Endothelial cell of umbilical vein (primary cell): Measurements from ENCODE around the gene SMCO2. TPM values are rescaled to one million over a fixed set of nuclear protein-coding genes. Genes with fewer than 3 reads are reported as not detected.

Source experiments
- BruUV-seq: library from RNA; stranded (reverse); fragments of 400-500 nt; replicated peaks from 2 replicates; lab custom pipeline; 2021; lab: Mats Ljungman, UMichigan
- CTCF ChIA-PET: fragments of 300-600, 350-600 bp; sonication (Branson Sonifier 250); formaldehyde crosslinking; loops from one replicate; lab custom pipeline; 2021; ENCODE audit warnings: antibody characterized with exemption, inconsistent platforms; lab: Charles Lee
- POLR2A ChIA-PET: fragments of 300-600, 350-600 bp; sonication (Branson Sonifier 250); formaldehyde crosslinking; loops from one replicate; lab custom pipeline; 2021; ENCODE audit warnings: antibody characterized with exemption, inconsistent platforms; lab: Charles Lee
- DNase-seq: peaks from one replicate; pipeline ENCODE4 v3.0.0-alpha.2; 2011; ENCODE audit warnings: low read depth, low spot score
- FAIRE-seq: peaks from 2 replicates; lab custom pipeline; 2011; peaks lifted over from hg19 to GRCh38; lab: Jason Lieb, UNC
- H2AFZ ChIP-seq: 2 replicates; pipeline ENCODE4 v1.6.0; 2012; ENCODE audit warnings: low read depth, low read length, control low read depth, inconsistent platforms
- H3K27ac ChIP-seq: 2 replicates; pipeline ENCODE4 v1.5.1; 2011; ENCODE audit warnings: low read depth, mild to moderate bottlenecking, control low read depth, low read length, moderate library complexity; ENCODE audit not compliant: insufficient read depth
- H3K27me3 ChIP-seq, 2 experiments: 2 replicates each; pipeline versions ENCODE4 v1.6.0 to v1.6.1; 2011; ENCODE audit warnings: low read length in 2 of 2, mixed read lengths in 1 of 2; ENCODE audit not compliant: control insufficient read depth in 2 of 2, insufficient read depth in 2 of 2
- H3K36me3 ChIP-seq, 2 experiments: 2 replicates in 1 of 2; 3 replicates in 1 of 2; pipeline ENCODE4 v1.5.1; 2011; ENCODE audit warnings: low read length in 2 of 2, mild to moderate bottlenecking in 1 of 2, moderate library complexity in 1 of 2; ENCODE audit not compliant: control insufficient read depth in 2 of 2, insufficient read depth in 2 of 2; ENCODE audit errors: extremely low read depth in 1 of 2
- H3K4me1 ChIP-seq: 3 replicates; pipeline ENCODE4 v1.5.1; 2011; ENCODE audit warnings: mild to moderate bottlenecking, low read length; ENCODE audit not compliant: control insufficient read depth, insufficient read depth; ENCODE audit errors: extremely low read depth
- H3K4me2 ChIP-seq: 2 replicates; pipeline ENCODE4 v1.6.1; 2011; ENCODE audit warnings: low read length, control low read depth, mixed read lengths; ENCODE audit not compliant: insufficient read depth
- H3K4me3 ChIP-seq, 3 experiments: fragments of 200-600 bp in 1 of 3; sonication (generic), shearing (Covaris generic) in 1 of 3; replicated peaks in 1 of 3; 2 replicates each; pipeline ENCODE4 v1.5.1; 2011 to 2016; ENCODE audit warnings: control low read depth in 3 of 3, low read length in 3 of 3, mild to moderate bottlenecking in 2 of 3, inconsistent platforms in 1 of 3, low read depth in 1 of 3, moderate library complexity in 1 of 3; ENCODE audit not compliant: insufficient read depth in 1 of 3
- H3K79me2 ChIP-seq: 2 replicates; pipeline ENCODE4 v1.6.0; 2012; ENCODE audit warnings: low read length, inconsistent platforms; ENCODE audit not compliant: control insufficient read depth, insufficient read depth
- H3K9ac ChIP-seq: replicated peaks from 2 replicates; pipeline ENCODE3; 2011; ENCODE audit warnings: low read length, control low read depth; ENCODE audit not compliant: insufficient read depth; ENCODE audit errors: extremely low read depth
- H3K9me1 ChIP-seq: replicated peaks from 3 replicates; pipeline ENCODE4 v1.6.0; 2011; ENCODE audit warnings: mild to moderate bottlenecking, low read length; ENCODE audit not compliant: control insufficient read depth, insufficient read depth; ENCODE audit errors: extremely low read depth
- H3K9me3 ChIP-seq: replicated peaks from 2 replicates; pipeline ENCODE4 v1.5.1; 2012; ENCODE audit warnings: low read length, inconsistent platforms; ENCODE audit not compliant: control insufficient read depth, insufficient read depth
- H4K20me1 ChIP-seq: replicated peaks from 2 replicates; pipeline ENCODE3; 2011; ENCODE audit warnings: mild to moderate bottlenecking, low read length; ENCODE audit not compliant: control insufficient read depth, insufficient read depth; ENCODE audit errors: extremely low read depth
- EZH2 ChIP-seq: IDR thresholded peaks from 2 replicates; pipeline ENCODE4 v1.6.1; 2012; ENCODE audit warnings: borderline replicate concordance, low read depth, mild to moderate bottlenecking, moderate library complexity, low read length, inconsistent platforms; ENCODE audit not compliant: severe bottlenecking
- FOS ChIP-seq: IDR thresholded peaks from 2 replicates; pipeline ENCODE4 v1.6.1; 2011; ENCODE audit warnings: mild to moderate bottlenecking, low read length, moderate library complexity, borderline replicate concordance; ENCODE audit not compliant: insufficient read depth
- GATA2 ChIP-seq: IDR thresholded peaks from 2 replicates; pipeline ENCODE4 v1.7.0; 2011; ENCODE audit warnings: low read depth, mild to moderate bottlenecking, moderate library complexity, mixed read lengths, low read length; ENCODE audit not compliant: insufficient read length, insufficient read depth
- JUN ChIP-seq: IDR thresholded peaks from 2 replicates; pipeline ENCODE4 v1.6.1; 2011; ENCODE audit warnings: borderline replicate concordance, low read depth; ENCODE audit not compliant: insufficient read length, insufficient read depth
- MYC ChIP-seq: IDR thresholded peaks from one replicate; pipeline ENCODE4 v1.6.1; 2011; ENCODE audit warnings: mild to moderate bottlenecking, low read depth, low read length
- POLR2A ChIP-seq: IDR thresholded peaks from 2 replicates; pipeline ENCODE4 v1.6.1; 2012; ENCODE audit warnings: low read depth, mild to moderate bottlenecking, control low read depth, low read length
- POLR2AphosphoS5 ChIP-seq: IDR thresholded peaks from 2 replicates; pipeline ENCODE4 v1.6.1; 2012; ENCODE audit warnings: low read depth, mild to moderate bottlenecking, control low read depth, low read length, moderate library complexity; ENCODE audit not compliant: insufficient read depth
- dilution Hi-C: fragments of 300-500 bp; cut with MboI; formaldehyde crosslinking; loops from one replicate; pipeline ENCODE4 v1.15.0; 2019; ENCODE audit warnings: low sequenced_read_pairs; ENCODE audit not compliant: extremely low pct_ligation_motif_present
- intact Hi-C: fragments of 100-400 bp; cut with micrococcal nuclease; formaldehyde crosslinking; loops from one replicate; pipeline ENCODE4 v1.10.0; 2022
- polyA plus RNA-seq, 4 experiments: library from polyadenylated mRNA; depleted of rRNA in 3 of 4; stranded (reverse) in 3 of 4; unstranded in 1 of 4; fragments of >200 nt; gene quantifications; 2 replicates each; pipeline versions ENCODE4 v1.2.1 to v1.2.3, GENCODE V29; 2011 to 2012; ENCODE audit warnings: missing spikeins in 1 of 4
- total RNA-seq: library from RNA; stranded (reverse); gene quantifications from 2 replicates; pipeline ENCODE4 v1.2.3, GENCODE V29; 2021
- TF ChIP-seq, protein P1 (sequence below), 2 donors: IDR thresholded peaks; 1 replicate in 1 of 2; 2 replicates in 1 of 2; pipeline ENCODE4 v1.5.1; 2011; ENCODE audit warnings: low read length in 2 of 2, mild to moderate bottlenecking in 2 of 2, moderate library complexity in 2 of 2, control low read depth in 1 of 2, inconsistent platforms in 1 of 2, low read depth in 1 of 2; ENCODE audit not compliant: insufficient read depth in 1 of 2; ENCODE audit errors: extremely low read depth in 1 of 2
- TF ChIP-seq, protein P2 (sequence below): IDR thresholded peaks from 2 replicates; pipeline ENCODE4 v1.6.1; 2011; ENCODE audit not compliant: insufficient read depth, insufficient read length

The SMCO2 gene
- total and polyA plus RNA-seq, 2 donors (not counting 3 experiments of a cell fraction or from before 2014, with no cell fraction given), result 0.33 to 0.49 TPM

DNA sequence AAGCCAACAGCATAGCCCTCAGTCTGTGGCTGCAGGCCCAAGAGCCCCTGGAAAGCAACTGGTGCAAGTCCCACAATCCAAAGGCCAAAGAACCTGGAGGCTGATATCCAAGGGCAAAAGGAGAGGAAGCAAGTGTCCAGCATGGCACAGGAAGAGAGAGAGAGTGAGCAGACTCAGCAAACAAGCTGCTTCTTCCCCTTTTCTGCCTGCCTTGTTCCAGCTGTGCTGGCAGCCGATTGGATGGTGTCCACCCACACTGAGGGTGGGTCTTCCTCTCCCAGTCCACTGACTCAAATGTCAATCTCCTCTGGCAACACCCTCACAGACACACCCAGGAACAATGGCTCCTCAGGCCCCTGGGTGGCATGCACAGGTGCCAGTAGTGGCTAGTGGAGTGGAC, 33.5 kb downstream of the SMCO2 start:
- DNase-seq (no peak), FAIRE-seq (no peak)
- Histone ChIP-seq H3K4me3 (no peak overlapping the region), H3K9me3 (no peaks in the 10 kb centered on the region), H3K4me2 (no peak overlapping the region), H3K9ac (no peak overlapping the region), H3K27ac (no peak overlapping the region), H2AFZ (no peak overlapping the region), H3K79me2 (no peaks in the 10 kb centered on the region), H4K20me1 (no peaks in the 10 kb centered on the region), H3K9me1 (no peaks in the 10 kb centered on the region), H3K36me3 (no peaks in the 10 kb centered on the region), H3K4me1 (no peaks in the 10 kb centered on the region), H3K27me3 (no peaks in the 10 kb centered on the region)
- POLR2A ChIA-PET, result no interaction called here
- no peak for TF ChIP-seq MYC
- TF ChIP-seq, protein P1, sequence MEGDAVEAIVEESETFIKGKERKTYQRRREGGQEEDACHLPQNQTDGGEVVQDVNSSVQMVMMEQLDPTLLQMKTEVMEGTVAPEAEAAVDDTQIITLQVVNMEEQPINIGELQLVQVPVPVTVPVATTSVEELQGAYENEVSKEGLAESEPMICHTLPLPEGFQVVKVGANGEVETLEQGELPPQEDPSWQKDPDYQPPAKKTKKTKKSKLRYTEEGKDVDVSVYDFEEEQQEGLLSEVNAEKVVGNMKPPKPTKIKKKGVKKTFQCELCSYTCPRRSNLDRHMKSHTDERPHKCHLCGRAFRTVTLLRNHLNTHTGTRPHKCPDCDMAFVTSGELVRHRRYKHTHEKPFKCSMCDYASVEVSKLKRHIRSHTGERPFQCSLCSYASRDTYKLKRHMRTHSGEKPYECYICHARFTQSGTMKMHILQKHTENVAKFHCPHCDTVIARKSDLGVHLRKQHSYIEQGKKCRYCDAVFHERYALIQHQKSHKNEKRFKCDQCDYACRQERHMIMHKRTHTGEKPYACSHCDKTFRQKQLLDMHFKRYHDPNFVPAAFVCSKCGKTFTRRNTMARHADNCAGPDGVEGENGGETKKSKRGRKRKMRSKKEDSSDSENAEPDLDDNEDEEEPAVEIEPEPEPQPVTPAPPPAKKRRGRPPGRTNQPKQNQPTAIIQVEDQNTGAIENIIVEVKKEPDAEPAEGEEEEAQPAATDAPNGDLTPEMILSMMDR (IDR thresholded peaks at IDR 0.05; ENCODE audit: extremely low read depth in 1 of 2, insufficient read depth in 1 of 2, low read depth in 1 of 2, low read length in 2 of 2), result no peak
- no peak for TF ChIP-seq POLR2AphosphoS5
- no peak for TF ChIP-seq POLR2A
- TF ChIP-seq GATA2, result no peak
- TF ChIP-seq, protein P2, sequence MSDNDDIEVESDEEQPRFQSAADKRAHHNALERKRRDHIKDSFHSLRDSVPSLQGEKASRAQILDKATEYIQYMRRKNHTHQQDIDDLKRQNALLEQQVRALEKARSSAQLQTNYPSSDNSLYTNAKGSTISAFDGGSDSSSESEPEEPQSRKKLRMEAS, result no peak
- no peak for TF ChIP-seq JUN
- TF ChIP-seq EZH2, result no peak
- TF ChIP-seq FOS, result no peak
- CTCF ChIA-PET, result no interaction called here
- no TSS peak for BruUV-seq
- intact Hi-C loops (no loop called here), dilution Hi-C loops (no loop called here)
